ENCODE results near the gene ANO2. TPM values are rescaled to one million over a fixed set of nuclear protein-coding genes. Genes with fewer than 3 reads are reported as not detected.

Gene ANO2
- total and polyA plus RNA-seq, 2 donors (not counting 3 experiments of a cell fraction or from before 2014, with no cell fraction given): 15.4 to 65.0 TPM

GRCh38 chr12:5614256-5614655 lies 330.8 kb downstream of the ANO2 start:
- dilution Hi-C loops (cut with MboI; ENCODE audit: extremely low pct_ligation_motif_present, low sequenced_read_pairs): no loop called here
- TF ChIP-seq POLR2A (IDR thresholded peaks at IDR 0.05; ENCODE audit: low read depth, low read length) (no peak), GATA2 (IDR thresholded peaks at IDR 0.05; ENCODE audit: insufficient read depth, insufficient read length, low read depth, low read length) (peak; percentile 11), POLR2AphosphoS5 (IDR thresholded peaks at IDR 0.05; ENCODE audit: insufficient read depth, low read depth, low read length) (no peak)
- Histone ChIP-seq H3K9ac (replicated peaks; ENCODE audit: extremely low read depth, insufficient read depth, low read length) (no peak overlapping the region), H3K27ac (ENCODE audit: insufficient read depth, low read depth, low read length) (no peak overlapping the region), H3K9me1 (replicated peaks; ENCODE audit: control insufficient read depth, extremely low read depth, insufficient read depth, low read length) (no peaks in the 10 kb centered on the region), H3K36me3 (ENCODE audit: control insufficient read depth in 2 of 2, extremely low read depth in 1 of 2, insufficient read depth in 2 of 2, low read length in 2 of 2) (peaks cover 5 to 10% of the 10 kb centered on the region in 2 experiments), H2AFZ (ENCODE audit: low read depth, low read length) (no peak overlapping the region), H3K4me1 (ENCODE audit: control insufficient read depth, extremely low read depth, insufficient read depth, low read length) (peaks cover 3% of the 10 kb centered on the region), H3K9me3 (replicated peaks; ENCODE audit: control insufficient read depth, insufficient read depth, low read length) (no peaks in the 10 kb centered on the region), H4K20me1 (replicated peaks; ENCODE audit: control insufficient read depth, extremely low read depth, insufficient read depth, low read length) (no peaks in the 10 kb centered on the region), H3K27me3 (ENCODE audit: control insufficient read depth in 2 of 2, insufficient read depth in 2 of 2, low read length in 2 of 2) (no peaks in the 10 kb centered on the region), H3K79me2 (ENCODE audit: control insufficient read depth, insufficient read depth, low read length) (no peaks in the 10 kb centered on the region), H3K4me3 (replicated peaks in 1 of 3; ENCODE audit: insufficient read depth in 1 of 3, low read depth in 1 of 3, low read length in 3 of 3) (no peak overlapping the region), H3K4me2 (ENCODE audit: insufficient read depth, low read length) (no peak overlapping the region)
- no TSS peak for BruUV-seq (replicated peaks)
- peak; percentile 48 for FAIRE-seq
- CTCF ChIA-PET: interaction anchor here (2.2 kb wide), 1 partner anchor 11 kb away, joined by 9 read pairs; no protein-coding TSS in a partner anchor
- POLR2A ChIA-PET: no interaction called here
- DNase-seq (ENCODE audit: low read depth, low spot score): peak; percentile 16
- intact Hi-C loops (cut with micrococcal nuclease): no loop called here

DNA sequence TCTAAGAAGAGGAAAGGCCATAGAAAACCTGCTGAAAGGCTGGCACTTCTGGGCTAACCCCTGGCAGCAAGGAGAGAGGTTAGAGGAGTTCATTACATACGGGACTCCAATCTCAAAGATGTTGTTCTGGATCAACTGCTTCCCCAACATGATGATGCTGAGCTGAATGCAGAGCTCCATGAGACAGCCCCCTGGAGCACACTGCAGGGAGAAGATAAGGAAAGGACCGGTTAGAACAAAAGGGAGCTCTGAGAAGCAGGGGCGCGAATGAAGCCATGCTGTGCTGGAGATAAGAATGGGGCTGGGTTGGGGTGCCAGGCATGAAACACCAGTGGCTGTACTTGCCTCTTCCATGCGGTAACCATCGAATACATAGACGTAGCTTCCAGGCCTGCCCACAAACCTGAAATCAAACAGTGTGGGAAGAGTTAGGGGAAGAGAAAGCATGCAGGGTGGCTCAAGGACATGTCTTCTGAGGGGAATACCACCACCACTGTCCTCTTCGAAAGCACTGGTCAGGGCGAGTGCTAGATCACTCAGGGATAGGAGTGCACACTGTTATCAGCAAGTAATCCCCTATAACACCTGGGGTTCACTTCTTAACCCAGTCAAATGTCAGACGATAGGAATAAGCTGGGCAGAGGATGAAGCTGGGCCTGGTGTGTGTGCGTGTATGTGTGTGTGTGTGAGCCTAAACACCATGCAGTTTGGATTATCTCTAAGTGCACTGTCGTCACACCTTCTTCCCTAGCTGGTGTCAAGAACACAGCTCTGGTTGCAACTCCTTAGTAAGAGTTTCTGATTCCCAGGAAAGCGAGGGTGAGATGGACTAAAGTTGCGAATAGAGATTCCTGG lies 332.3 kb downstream of the ANO2 start:
- dilution Hi-C loops (cut with MboI; ENCODE audit: extremely low pct_ligation_motif_present, low sequenced_read_pairs): no loop called here
- DNase-seq (ENCODE audit: low read depth, low spot score) (no peak), FAIRE-seq (no peak)
- peaks cover 9 to 18% of the 10 kb centered on the region in 2 experiments for H3K36me3 ChIP-seq (ENCODE audit: control insufficient read depth in 2 of 2, extremely low read depth in 1 of 2, insufficient read depth in 2 of 2, low read length in 2 of 2)
- no peak for TF ChIP-seq POLR2A (IDR thresholded peaks at IDR 0.05; ENCODE audit: low read depth, low read length)
- no peak for TF ChIP-seq GATA2 (IDR thresholded peaks at IDR 0.05; ENCODE audit: insufficient read depth, insufficient read length, low read depth, low read length)
- no peak for TF ChIP-seq MYC (IDR thresholded peaks at IDR 0.05; ENCODE audit: low read depth, low read length)
- no peak for TF ChIP-seq EZH2 (IDR thresholded peaks at IDR 0.05; ENCODE audit: borderline replicate concordance, low read depth, low read length, severe bottlenecking)
- TF ChIP-seq POLR2AphosphoS5 (IDR thresholded peaks at IDR 0.05; ENCODE audit: insufficient read depth, low read depth, low read length): no peak
- TF ChIP-seq, protein P1, sequence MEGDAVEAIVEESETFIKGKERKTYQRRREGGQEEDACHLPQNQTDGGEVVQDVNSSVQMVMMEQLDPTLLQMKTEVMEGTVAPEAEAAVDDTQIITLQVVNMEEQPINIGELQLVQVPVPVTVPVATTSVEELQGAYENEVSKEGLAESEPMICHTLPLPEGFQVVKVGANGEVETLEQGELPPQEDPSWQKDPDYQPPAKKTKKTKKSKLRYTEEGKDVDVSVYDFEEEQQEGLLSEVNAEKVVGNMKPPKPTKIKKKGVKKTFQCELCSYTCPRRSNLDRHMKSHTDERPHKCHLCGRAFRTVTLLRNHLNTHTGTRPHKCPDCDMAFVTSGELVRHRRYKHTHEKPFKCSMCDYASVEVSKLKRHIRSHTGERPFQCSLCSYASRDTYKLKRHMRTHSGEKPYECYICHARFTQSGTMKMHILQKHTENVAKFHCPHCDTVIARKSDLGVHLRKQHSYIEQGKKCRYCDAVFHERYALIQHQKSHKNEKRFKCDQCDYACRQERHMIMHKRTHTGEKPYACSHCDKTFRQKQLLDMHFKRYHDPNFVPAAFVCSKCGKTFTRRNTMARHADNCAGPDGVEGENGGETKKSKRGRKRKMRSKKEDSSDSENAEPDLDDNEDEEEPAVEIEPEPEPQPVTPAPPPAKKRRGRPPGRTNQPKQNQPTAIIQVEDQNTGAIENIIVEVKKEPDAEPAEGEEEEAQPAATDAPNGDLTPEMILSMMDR (IDR thresholded peaks at IDR 0.05; ENCODE audit: extremely low read depth in 1 of 2, insufficient read depth in 1 of 2, low read depth in 1 of 2, low read length in 2 of 2): no peak
- TF ChIP-seq, protein P2, sequence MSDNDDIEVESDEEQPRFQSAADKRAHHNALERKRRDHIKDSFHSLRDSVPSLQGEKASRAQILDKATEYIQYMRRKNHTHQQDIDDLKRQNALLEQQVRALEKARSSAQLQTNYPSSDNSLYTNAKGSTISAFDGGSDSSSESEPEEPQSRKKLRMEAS (IDR thresholded peaks at IDR 0.05; ENCODE audit: insufficient read depth, insufficient read length): no peak
- no peak for TF ChIP-seq JUN (IDR thresholded peaks at IDR 0.05; ENCODE audit: borderline replicate concordance, insufficient read depth, insufficient read length, low read depth)
- TF ChIP-seq FOS (IDR thresholded peaks at IDR 0.05; ENCODE audit: borderline replicate concordance, insufficient read depth, low read length): no peak
- no peaks in the 10 kb centered on the region for H3K9me3 ChIP-seq (replicated peaks; ENCODE audit: control insufficient read depth, insufficient read depth, low read length)
- no peak overlapping the region for H3K27ac ChIP-seq (ENCODE audit: insufficient read depth, low read depth, low read length)
- ChIA-PET POLR2A (no interaction called here), CTCF (interaction anchor here (1.1 kb wide), 1 partner anchor 12 kb away, joined by 5 read pairs; no protein-coding TSS in a partner anchor)
- no peak overlapping the region for H3K9ac ChIP-seq (replicated peaks; ENCODE audit: extremely low read depth, insufficient read depth, low read length)
- H3K4me3 ChIP-seq (replicated peaks in 1 of 3; ENCODE audit: insufficient read depth in 1 of 3, low read depth in 1 of 3, low read length in 3 of 3): no peak overlapping the region
- no peak overlapping the region for H2AFZ ChIP-seq (ENCODE audit: low read depth, low read length)
- H3K27me3 ChIP-seq (ENCODE audit: control insufficient read depth in 2 of 2, insufficient read depth in 2 of 2, low read length in 2 of 2): no peaks in the 10 kb centered on the region
- H3K79me2 ChIP-seq (ENCODE audit: control insufficient read depth, insufficient read depth, low read length): no peaks in the 10 kb centered on the region
- H4K20me1 ChIP-seq (replicated peaks; ENCODE audit: control insufficient read depth, extremely low read depth, insufficient read depth, low read length): no peaks in the 10 kb centered on the region
- no peak overlapping the region for H3K4me2 ChIP-seq (ENCODE audit: insufficient read depth, low read length)
- no peaks in the 10 kb centered on the region for H3K9me1 ChIP-seq (replicated peaks; ENCODE audit: control insufficient read depth, extremely low read depth, insufficient read depth, low read length)
- intact Hi-C loops (cut with micrococcal nuclease): no loop called here
- peaks cover 3% of the 10 kb centered on the region for H3K4me1 ChIP-seq (ENCODE audit: control insufficient read depth, extremely low read depth, insufficient read depth, low read length)
- no TSS peak for BruUV-seq (replicated peaks)
